PC-3 (cell line): ENCODE measurements around the gene C5AR2.

Source experiments
- CTCF ChIP-seq: fragments of 300-600 bp; sonication (generic); conservative IDR thresholded peaks from 2 replicates; pipeline ENCODE4 v1.5.1; 2017; ENCODE audit warnings: antibody characterized with exemption, low read depth, mild to moderate bottlenecking, low read length
- EZH2 ChIP-seq: fragments of 300-600 bp; sonication (generic); IDR thresholded peaks from one replicate; pipeline ENCODE4 v1.6.1; 2017; ENCODE audit warnings: antibody characterized with exemption, mild to moderate bottlenecking, low read length; ENCODE audit not compliant: unreplicated experiment
- EZH2phosphoT487 ChIP-seq: fragments of 300-600 bp; sonication (generic); IDR thresholded peaks from 2 replicates; pipeline ENCODE4 v1.6.1; 2018; ENCODE audit warnings: mild to moderate bottlenecking, antibody characterized with exemption, low read length, borderline replicate concordance

- no peak for TF ChIP-seq CTCF
- no peak for TF ChIP-seq EZH2phosphoT487
- no peak for TF ChIP-seq EZH2
Observed at GRCh38 chr19:47316513-47316912, 15.5 kb upstream of the C5AR2 start.
